Kidney glomerular epithelial cell (primary cell): Measurements from ENCODE around the gene CHPF.

Source experiments
- DNase-seq: peaks from one replicate; lab custom pipeline; 2025; lab: John Stamatoyannopoulos, UW

Gene CHPF

DNA sequence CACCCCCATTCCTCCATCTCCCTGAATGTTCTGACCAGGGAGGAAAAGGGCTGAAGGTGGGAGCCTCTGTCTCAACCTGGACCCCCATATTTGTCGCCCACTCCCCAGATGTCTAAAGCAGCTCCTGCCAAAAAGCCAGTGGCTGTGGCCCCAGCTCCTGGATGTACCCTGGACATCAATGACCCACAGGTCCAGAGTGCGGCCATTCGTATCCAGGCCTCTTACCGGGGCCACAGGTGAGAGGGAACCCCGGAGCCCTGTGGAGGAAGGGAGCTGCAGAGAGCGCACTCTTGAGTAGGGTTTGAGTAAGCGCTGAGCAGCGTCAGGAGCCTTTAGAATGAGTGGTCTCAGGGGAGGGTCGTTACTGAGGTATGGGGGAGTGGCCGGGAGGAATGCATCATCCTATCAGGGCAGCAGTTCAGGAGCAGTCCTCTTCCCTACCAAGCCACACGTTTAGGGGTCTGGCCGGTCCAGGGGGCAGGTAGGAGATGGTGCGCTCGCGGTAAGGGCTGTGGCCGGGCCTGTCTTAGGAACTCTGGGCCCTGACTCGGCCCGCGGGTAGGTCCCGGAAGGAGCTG lies 47.3 kb downstream of the CHPF start:
- DNase-seq = no peak

DNA sequence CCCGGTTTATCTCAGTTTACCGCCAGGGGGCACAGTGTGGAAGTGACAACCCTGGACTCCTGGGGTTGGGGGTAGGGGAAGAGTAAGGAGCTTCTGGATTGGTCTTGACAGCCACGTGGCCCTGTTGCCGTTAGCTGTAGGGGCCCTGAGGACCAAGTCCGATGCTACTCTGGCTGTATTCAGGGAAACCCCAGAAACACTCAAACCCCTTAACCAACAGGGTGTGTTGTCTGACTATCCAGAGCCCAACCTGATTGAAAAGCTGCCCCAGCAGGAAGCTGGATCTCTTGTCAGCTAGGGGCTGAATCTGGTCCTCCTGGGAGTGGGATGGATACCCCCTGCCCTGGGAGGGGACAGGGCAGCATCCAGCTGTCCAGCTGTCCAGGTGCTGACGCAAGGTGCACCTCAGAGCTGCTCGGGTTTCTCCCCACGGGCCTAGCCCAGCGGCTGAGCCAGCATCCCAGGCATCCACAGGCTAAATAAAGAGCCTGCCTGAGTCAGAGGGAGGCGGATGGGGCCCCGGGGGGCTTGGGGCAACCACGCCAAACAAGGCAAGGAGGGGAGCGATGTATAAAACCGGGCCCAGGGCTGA lies 48.0 kb downstream of the CHPF start:
- DNase-seq = peak; percentile 39

DNA sequence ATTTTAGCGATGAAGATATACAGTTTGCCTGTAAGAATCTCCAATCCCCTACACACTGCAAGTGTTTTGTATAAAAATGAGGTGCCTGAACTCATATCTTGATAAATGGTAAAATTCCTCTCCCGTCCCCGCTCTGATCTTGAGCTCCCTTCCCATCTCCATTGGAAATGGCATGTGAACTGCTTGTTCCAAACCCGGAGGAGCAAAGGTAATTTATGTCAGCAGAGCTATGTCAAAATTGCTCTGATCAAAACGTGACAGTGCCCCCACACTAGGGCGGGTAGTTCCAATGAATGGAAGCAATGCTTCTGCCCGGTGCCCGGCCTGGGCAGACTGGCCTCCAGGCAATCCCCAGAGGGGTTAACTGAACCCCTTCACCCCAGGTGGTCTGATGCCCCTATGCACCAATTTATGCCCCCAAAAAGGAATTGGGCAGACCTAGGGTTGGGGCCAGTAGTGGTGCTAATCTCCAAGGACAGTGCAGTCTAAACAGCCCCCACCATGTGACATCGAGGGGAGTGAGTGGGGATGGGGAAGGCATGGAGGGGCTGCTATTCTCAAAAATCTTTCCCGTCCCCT lies 48.6 kb downstream of the CHPF start:
- no peak for DNase-seq

DNA sequence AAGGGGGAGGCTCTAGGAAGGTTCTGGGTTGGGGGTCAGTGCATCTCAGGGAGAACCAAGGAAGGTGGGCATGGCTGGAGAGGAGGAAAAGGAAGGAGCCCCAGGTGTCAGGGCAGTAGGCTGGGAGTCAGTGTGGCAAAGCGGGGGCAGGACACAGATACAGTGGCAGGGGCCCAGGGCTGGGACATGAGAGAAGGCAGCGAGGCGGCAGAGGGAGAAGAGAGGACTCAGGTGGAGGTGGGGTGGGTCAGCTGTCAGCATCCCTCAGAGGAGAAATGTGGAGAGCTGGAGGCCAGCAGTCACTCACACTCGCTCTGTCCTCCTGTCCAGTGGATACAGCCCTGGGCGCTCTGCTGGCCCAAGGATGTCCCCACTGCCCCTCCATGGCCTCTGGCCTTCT lies 50.5 kb downstream of the CHPF start:
- no peak for DNase-seq

- DNase-seq = no peak
These were observed 51.0 kb downstream of the CHPF start for GRCh38 chr2:219492575-219492974.

GRCh38 chr2:219491278-219491963 lies 52.2 kb downstream of the CHPF start:
- no peak for DNase-seq

- no peak for DNase-seq
These were observed 52.9 kb downstream of the CHPF start for GRCh38 chr2:219490600-219491130.

DNA sequence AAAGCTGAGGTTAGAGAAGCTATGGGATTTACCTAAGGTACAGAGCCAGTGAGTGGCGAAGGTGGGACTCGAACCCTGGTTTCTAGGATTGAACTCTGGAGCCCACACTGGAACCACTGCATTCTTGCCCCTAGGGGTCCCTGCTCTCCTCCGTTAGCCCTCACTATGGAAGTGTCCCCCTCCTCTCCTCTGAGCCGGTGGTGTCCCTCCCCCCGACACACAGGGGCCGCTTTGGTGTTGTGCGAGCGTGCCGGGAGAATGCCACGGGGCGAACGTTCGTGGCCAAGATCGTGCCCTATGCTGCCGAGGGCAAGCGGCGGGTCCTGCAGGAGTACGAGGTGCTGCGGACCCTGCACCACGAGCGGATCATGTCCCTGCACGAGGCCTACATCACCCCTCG lies 53.4 kb downstream of the CHPF start:
- no peak for DNase-seq

DNA sequence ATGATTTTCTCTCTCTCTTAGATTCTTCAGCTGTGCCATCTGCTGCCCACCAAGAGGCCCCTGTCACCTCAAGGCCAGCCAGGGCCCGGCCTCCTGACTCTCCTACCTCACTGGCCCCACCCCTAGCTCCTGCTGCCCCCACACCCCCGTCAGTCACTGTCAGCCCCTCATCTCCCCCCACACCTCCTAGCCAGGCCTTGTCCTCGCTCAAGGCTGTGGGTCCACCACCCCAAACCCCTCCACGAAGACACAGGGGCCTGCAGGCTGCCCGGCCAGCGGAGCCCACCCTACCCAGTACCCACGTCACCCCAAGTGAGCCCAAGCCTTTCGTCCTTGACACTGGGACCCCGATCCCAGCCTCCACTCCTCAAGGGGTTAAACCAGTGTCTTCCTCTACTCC lies 54.3 kb downstream of the CHPF start:
- DNase-seq = no peak
